HepG2 (cell line): Measurements from ENCODE around the gene VWA2. TPM values are rescaled to one million over a fixed set of nuclear protein-coding genes. Genes with fewer than 3 reads are reported as not detected.

Experiments used
- IKZF4 ChIP-seq: sonication (generic); formaldehyde crosslinking; IDR thresholded peaks from 2 replicates; pipeline ENCODE4 v1.5.1; 2020; ENCODE audit warnings: borderline replicate concordance, mild to moderate bottlenecking, low read depth, missing genetic modification reagents; ENCODE audit errors: not compliant biosample characterization
- KAT7 ChIP-seq: IDR thresholded peaks from 2 replicates; pipeline ENCODE4 v1.6.1; 2018; ENCODE audit warnings: borderline replicate concordance, missing compliant biosample characterization
- NFE2L2 ChIP-seq: fragments of 150-350 bp; IDR thresholded peaks from 2 replicates; pipeline ENCODE4 v1.6.1; 2014; ENCODE audit warnings: low read length
- RBM22 ChIP-seq: fragments of 200-400 bp; formaldehyde crosslinking; optimal IDR thresholded peaks from 2 replicates; pipeline ENCODE3; 2017; ENCODE audit warnings: mild to moderate bottlenecking, low read length, moderate library complexity
- SMC3 ChIP-seq: IDR thresholded peaks from 2 replicates; pipeline ENCODE4 v1.6.1; 2011; ENCODE audit warnings: low read length, improper control_type of control experiment
- SSRP1 ChIP-seq: IDR thresholded peaks from 2 replicates; pipeline ENCODE4 v1.6.1; 2016; ENCODE audit warnings: control low read depth
- TEAD3 ChIP-seq: optimal IDR thresholded peaks from 2 replicates; pipeline ENCODE3; 2016; ENCODE audit warnings: borderline replicate concordance
- ZNF674 ChIP-seq: sonication (generic); formaldehyde crosslinking; IDR thresholded peaks from 2 replicates; pipeline ENCODE4 v1.5.0; 2020; ENCODE audit warnings: low read depth, mild to moderate bottlenecking, missing genetic modification reagents
- polyA plus RNA-seq, 8 experiments: library from polyadenylated mRNA; depleted of rRNA in 3 of 8; stranded (reverse) in 7 of 8; unstranded in 1 of 8; fragments of >200 nt; fragmentation: Illumina TruSeq in 4 of 8; extraction: Trizol in 4 of 8; gene quantifications; 2 replicates each; pipeline versions ENCODE4 v1.2.1 to v1.2.3, GENCODE V29; 2011 to 2016; ENCODE audit warnings: low read depth in 4 of 8, missing spikeins in 1 of 8, mixed read lengths in 1 of 8; ENCODE audit not compliant: insufficient read depth in 1 of 8
- total RNA-seq, 5 experiments: library from RNA; depleted of rRNA; stranded (reverse); fragments of >200 nt; fragmentation: Illumina TruSeq; extraction: Trizol; gene quantifications; 2 replicates each; pipeline ENCODE4 v1.2.3, GENCODE V29; 2016; ENCODE audit warnings: low read depth in 1 of 5
- TF ChIP-seq, protein P1 (sequence below): sonication (generic); formaldehyde crosslinking; IDR thresholded peaks from 2 replicates; pipeline ENCODE4 v1.4.0; 2020; ENCODE audit warnings: missing genetic modification reagents, mild to moderate bottlenecking, borderline replicate concordance
- TF ChIP-seq, protein P2 (sequence below): IDR thresholded peaks from 2 replicates; pipeline ENCODE4 v1.4.0; 2020; ENCODE audit warnings: mild to moderate bottlenecking, missing genetic modification reagents
- TF ChIP-seq, protein P3 (sequence below): sonication (generic); formaldehyde crosslinking; IDR thresholded peaks from 2 replicates; pipeline ENCODE4 v1.8.0; 2022; ENCODE audit warnings: missing genetic modification reagents, mild to moderate bottlenecking, inconsistent platforms, borderline replicate concordance
- TF ChIP-seq, protein P4 (sequence below): sonication (generic); formaldehyde crosslinking; IDR thresholded peaks from 2 replicates; pipeline ENCODE4 v1.9.0; 2022; ENCODE audit warnings: missing genetic modification reagents, mild to moderate bottlenecking, borderline replicate concordance
- TF ChIP-seq, protein P5 (sequence below): sonication (generic); formaldehyde crosslinking; IDR thresholded peaks from 2 replicates; pipeline ENCODE4 v1.4.0; 2020; ENCODE audit warnings: missing genetic modification reagents
- TF ChIP-seq, protein P6 (sequence below): sonication (generic); formaldehyde crosslinking; IDR thresholded peaks from 2 replicates; pipeline ENCODE4 v1.5.0; 2020; ENCODE audit warnings: mild to moderate bottlenecking, missing genetic modification reagents, moderate library complexity

Gene VWA2
- total and polyA plus RNA-seq, 2 of the 13 experiments (the other 11 are each of a cell fraction or from before 2014, with no cell fraction given), result not detected

DNA sequence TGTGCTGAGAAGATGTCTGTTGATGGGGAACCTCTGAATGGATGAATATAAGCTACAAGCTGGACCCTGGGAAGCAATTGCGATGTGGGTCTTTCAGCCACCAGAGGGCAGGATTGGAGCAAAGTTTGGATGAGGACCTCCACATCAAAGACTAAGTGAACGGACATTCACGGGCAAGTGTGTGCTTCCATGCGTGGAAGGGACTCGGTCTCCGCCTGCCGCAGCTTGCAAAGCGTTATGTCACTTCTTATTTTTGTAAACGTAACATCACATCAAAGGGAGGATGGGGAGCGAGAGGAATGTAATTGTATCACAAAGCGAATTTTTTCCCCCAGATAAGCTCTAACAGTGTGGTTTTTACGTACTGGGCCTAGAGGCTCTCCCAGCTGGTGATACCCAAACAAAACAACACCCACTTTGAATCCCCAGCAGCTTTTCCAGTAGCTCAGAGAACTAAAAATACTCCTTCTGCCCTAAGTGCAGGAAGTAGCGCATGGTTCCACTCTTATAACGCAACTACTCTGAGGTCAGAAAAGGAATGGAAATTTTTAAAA, 65.0 kb downstream of the VWA2 start (continued):
- TF ChIP-seq, protein P1, sequence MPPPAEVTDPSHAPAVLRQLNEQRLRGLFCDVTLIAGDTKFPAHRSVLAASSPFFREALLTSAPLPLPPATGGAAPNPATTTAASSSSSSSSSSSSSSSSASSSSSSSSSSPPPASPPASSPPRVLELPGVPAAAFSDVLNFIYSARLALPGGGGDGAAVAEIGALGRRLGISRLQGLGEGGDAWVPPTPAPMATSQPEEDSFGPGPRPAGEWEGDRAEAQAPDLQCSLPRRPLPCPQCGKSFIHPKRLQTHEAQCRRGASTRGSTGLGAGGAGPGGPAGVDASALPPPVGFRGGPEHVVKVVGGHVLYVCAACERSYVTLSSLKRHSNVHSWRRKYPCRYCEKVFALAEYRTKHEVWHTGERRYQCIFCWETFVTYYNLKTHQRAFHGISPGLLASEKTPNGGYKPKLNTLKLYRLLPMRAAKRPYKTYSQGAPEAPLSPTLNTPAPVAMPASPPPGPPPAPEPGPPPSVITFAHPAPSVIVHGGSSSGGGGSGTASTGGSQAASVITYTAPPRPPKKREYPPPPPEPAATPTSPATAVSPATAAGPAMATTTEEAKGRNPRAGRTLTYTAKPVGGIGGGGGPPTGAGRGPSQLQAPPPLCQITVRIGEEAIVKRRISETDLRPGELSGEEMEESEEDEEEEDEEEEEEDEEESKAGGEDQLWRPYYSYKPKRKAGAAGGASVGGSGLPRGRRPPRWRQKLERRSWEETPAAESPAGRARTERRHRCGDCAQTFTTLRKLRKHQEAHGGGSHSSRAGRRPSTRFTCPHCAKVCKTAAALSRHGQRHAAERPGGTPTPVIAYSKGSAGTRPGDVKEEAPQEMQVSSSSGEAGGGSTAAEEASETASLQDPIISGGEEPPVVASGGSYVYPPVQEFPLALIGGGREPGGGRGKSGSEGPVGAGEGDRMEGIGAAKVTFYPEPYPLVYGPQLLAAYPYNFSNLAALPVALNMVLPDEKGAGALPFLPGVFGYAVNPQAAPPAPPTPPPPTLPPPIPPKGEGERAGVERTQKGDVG, result no peak
- TF ChIP-seq NFE2L2 (no peak), TEAD3 (CRISPR knock-in tag) (peak; percentile 46), KAT7 (CRISPR knock-in tag) (no peak), SMC3 (peak; percentile 83), IKZF4 (CRISPR knock-in tag) (no peak), ZNF674 (CRISPR knock-in tag) (no peak), RBM22 (no peak), SSRP1 (CRISPR knock-in tag) (no peak)
- TF ChIP-seq, protein P2, sequence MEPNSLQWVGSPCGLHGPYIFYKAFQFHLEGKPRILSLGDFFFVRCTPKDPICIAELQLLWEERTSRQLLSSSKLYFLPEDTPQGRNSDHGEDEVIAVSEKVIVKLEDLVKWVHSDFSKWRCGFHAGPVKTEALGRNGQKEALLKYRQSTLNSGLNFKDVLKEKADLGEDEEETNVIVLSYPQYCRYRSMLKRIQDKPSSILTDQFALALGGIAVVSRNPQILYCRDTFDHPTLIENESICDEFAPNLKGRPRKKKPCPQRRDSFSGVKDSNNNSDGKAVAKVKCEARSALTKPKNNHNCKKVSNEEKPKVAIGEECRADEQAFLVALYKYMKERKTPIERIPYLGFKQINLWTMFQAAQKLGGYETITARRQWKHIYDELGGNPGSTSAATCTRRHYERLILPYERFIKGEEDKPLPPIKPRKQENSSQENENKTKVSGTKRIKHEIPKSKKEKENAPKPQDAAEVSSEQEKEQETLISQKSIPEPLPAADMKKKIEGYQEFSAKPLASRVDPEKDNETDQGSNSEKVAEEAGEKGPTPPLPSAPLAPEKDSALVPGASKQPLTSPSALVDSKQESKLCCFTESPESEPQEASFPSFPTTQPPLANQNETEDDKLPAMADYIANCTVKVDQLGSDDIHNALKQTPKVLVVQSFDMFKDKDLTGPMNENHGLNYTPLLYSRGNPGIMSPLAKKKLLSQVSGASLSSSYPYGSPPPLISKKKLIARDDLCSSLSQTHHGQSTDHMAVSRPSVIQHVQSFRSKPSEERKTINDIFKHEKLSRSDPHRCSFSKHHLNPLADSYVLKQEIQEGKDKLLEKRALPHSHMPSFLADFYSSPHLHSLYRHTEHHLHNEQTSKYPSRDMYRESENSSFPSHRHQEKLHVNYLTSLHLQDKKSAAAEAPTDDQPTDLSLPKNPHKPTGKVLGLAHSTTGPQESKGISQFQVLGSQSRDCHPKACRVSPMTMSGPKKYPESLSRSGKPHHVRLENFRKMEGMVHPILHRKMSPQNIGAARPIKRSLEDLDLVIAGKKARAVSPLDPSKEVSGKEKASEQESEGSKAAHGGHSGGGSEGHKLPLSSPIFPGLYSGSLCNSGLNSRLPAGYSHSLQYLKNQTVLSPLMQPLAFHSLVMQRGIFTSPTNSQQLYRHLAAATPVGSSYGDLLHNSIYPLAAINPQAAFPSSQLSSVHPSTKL (CRISPR knock-in tag), result 0 out of 2 replicates have a peak, but pooled peaks have one; percentile 12
- TF ChIP-seq, protein P3, sequence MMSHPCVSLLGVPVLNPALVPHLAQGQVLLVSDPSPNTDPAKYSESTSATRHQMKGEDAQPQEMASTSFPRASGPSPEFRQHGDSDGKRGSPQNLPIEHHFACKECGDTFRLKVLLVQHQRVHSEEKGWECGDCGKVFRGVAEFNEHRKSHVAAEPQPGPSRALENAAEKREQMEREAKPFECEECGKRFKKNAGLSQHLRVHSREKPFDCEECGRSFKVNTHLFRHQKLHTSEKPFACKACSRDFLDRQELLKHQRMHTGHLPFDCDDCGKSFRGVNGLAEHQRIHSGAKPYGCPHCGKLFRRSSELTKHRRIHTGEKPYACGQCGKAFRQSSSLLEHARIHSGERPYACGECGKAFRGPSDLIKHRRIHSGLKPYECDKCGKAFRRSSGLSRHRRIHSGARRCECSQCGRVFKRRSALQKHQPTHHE, result no peak
- TF ChIP-seq, protein P4, sequence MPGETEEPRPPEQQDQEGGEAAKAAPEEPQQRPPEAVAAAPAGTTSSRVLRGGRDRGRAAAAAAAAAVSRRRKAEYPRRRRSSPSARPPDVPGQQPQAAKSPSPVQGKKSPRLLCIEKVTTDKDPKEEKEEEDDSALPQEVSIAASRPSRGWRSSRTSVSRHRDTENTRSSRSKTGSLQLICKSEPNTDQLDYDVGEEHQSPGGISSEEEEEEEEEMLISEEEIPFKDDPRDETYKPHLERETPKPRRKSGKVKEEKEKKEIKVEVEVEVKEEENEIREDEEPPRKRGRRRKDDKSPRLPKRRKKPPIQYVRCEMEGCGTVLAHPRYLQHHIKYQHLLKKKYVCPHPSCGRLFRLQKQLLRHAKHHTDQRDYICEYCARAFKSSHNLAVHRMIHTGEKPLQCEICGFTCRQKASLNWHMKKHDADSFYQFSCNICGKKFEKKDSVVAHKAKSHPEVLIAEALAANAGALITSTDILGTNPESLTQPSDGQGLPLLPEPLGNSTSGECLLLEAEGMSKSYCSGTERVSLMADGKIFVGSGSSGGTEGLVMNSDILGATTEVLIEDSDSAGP (CRISPR knock-in tag), result no peak; the same call in 1 of the 2 replicates
- TF ChIP-seq, protein P5, sequence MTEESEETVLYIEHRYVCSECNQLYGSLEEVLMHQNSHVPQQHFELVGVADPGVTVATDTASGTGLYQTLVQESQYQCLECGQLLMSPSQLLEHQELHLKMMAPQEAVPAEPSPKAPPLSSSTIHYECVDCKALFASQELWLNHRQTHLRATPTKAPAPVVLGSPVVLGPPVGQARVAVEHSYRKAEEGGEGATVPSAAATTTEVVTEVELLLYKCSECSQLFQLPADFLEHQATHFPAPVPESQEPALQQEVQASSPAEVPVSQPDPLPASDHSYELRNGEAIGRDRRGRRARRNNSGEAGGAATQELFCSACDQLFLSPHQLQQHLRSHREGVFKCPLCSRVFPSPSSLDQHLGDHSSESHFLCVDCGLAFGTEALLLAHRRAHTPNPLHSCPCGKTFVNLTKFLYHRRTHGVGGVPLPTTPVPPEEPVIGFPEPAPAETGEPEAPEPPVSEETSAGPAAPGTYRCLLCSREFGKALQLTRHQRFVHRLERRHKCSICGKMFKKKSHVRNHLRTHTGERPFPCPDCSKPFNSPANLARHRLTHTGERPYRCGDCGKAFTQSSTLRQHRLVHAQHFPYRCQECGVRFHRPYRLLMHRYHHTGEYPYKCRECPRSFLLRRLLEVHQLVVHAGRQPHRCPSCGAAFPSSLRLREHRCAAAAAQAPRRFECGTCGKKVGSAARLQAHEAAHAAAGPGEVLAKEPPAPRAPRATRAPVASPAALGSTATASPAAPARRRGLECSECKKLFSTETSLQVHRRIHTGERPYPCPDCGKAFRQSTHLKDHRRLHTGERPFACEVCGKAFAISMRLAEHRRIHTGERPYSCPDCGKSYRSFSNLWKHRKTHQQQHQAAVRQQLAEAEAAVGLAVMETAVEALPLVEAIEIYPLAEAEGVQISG, result no peak
- TF ChIP-seq, protein P6, sequence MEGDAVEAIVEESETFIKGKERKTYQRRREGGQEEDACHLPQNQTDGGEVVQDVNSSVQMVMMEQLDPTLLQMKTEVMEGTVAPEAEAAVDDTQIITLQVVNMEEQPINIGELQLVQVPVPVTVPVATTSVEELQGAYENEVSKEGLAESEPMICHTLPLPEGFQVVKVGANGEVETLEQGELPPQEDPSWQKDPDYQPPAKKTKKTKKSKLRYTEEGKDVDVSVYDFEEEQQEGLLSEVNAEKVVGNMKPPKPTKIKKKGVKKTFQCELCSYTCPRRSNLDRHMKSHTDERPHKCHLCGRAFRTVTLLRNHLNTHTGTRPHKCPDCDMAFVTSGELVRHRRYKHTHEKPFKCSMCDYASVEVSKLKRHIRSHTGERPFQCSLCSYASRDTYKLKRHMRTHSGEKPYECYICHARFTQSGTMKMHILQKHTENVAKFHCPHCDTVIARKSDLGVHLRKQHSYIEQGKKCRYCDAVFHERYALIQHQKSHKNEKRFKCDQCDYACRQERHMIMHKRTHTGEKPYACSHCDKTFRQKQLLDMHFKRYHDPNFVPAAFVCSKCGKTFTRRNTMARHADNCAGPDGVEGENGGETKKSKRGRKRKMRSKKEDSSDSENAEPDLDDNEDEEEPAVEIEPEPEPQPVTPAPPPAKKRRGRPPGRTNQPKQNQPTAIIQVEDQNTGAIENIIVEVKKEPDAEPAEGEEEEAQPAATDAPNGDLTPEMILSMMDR (CRISPR knock-in tag), result peak; percentile 89
